Subcutaneous preadipocyte (primary cell): Measurements from ENCODE around the gene PARP14. TPM values are rescaled to one million over a fixed set of nuclear protein-coding genes. Genes with fewer than 3 reads are reported as not detected.

Source experiments
- total RNA-seq: library from RNA; depleted of rRNA; stranded (reverse); fragments of >200 nt; gene quantifications from 2 replicates; pipeline ENCODE4 v1.2.3, GENCODE V29; 2012

PARP14 gene, protein sequence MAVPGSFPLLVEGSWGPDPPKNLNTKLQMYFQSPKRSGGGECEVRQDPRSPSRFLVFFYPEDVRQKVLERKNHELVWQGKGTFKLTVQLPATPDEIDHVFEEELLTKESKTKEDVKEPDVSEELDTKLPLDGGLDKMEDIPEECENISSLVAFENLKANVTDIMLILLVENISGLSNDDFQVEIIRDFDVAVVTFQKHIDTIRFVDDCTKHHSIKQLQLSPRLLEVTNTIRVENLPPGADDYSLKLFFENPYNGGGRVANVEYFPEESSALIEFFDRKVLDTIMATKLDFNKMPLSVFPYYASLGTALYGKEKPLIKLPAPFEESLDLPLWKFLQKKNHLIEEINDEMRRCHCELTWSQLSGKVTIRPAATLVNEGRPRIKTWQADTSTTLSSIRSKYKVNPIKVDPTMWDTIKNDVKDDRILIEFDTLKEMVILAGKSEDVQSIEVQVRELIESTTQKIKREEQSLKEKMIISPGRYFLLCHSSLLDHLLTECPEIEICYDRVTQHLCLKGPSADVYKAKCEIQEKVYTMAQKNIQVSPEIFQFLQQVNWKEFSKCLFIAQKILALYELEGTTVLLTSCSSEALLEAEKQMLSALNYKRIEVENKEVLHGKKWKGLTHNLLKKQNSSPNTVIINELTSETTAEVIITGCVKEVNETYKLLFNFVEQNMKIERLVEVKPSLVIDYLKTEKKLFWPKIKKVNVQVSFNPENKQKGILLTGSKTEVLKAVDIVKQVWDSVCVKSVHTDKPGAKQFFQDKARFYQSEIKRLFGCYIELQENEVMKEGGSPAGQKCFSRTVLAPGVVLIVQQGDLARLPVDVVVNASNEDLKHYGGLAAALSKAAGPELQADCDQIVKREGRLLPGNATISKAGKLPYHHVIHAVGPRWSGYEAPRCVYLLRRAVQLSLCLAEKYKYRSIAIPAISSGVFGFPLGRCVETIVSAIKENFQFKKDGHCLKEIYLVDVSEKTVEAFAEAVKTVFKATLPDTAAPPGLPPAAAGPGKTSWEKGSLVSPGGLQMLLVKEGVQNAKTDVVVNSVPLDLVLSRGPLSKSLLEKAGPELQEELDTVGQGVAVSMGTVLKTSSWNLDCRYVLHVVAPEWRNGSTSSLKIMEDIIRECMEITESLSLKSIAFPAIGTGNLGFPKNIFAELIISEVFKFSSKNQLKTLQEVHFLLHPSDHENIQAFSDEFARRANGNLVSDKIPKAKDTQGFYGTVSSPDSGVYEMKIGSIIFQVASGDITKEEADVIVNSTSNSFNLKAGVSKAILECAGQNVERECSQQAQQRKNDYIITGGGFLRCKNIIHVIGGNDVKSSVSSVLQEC (N-terminal part only)
- total RNA-seq = 33.4 and 36.6 TPM in 2 replicates

DNA sequence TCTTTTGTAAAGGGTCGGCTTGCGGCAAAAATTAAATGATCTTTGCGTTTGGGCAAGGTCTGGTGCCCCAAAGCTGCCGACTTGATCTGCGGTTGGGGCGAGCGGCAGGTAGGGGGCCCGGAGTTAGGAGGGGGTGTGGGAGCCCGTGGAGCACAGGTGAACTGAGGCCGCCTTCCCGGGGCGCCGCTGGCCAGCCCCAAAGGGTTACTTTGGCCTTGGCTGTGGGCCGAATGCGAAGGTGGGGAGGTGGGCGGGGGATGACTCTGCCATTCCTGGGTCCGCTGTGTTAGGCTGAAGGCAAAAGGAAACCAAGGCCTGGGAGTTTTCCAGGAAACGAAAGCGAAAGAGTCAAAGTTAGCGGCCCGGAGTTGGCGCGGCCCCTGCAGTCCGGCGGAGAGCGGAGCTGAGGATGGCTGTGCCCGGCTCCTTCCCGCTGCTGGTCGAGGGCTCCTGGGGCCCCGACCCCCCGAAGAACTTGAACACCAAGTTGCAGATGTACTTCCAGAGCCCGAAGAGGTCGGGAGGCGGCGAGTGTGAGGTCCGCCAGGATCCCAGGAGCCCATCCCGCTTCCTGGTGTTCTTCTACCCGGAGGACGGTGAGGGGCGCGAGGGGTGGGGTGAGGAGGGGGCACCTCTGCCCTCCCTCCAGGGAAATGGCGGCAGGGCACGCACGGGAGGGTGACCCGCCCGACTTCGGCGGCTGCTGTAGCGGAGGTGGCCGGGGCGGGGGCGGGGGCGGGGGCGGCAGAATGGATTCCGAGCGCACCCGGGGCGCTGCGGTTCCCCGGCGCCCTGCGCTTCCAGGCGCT, at the start of gene PARP14:
Gene PARP14 (plus strand): TSS at position 365 of the 809 bp plus-strand sequence. CDS start 45 bp downstream, at position 410.

Other genes starting within 250 kb of the PARP14 start
- 28.7 and 34.2 TPM in 2 replicates for gene KPNA1, start 165.9 kb upstream of the PARP14 start, total RNA-seq
- 13.3 and 15.4 TPM in 2 replicates for gene PARP9, start 116.5 kb upstream of the PARP14 start, total RNA-seq
- 18.6 and 19.8 TPM in 2 replicates for gene DTX3L, start 116.5 kb upstream of the PARP14 start, total RNA-seq
- 0.20 and 0.73 TPM in 2 replicates for gene PARP15, start 103.2 kb upstream of the PARP14 start, total RNA-seq
- 4.8 and 7.0 TPM in 2 replicates for gene HSPBAP1, start 113.0 kb downstream of the PARP14 start, total RNA-seq
- 14.7 and 20.3 TPM in 2 replicates for gene SLC49A4, start 114.2 kb downstream of the PARP14 start, total RNA-seq